HG03565 (cell line): ENCODE data around the gene GART.
"Not testable (repeated sequence)": the region's sequence is repeated elsewhere in the genome, so short reads cannot be mapped to it uniquely, and the experiment has no call there.

ENCODE experiments used
- ATAC-seq: cut with Tn5 transposase; IDR thresholded peaks from one replicate; pipeline ENCODE4 v1.9.1; 2021; ENCODE audit warnings: mild to moderate bottlenecking, moderate library complexity; ENCODE audit not compliant: unreplicated experiment

GART gene

DNA sequence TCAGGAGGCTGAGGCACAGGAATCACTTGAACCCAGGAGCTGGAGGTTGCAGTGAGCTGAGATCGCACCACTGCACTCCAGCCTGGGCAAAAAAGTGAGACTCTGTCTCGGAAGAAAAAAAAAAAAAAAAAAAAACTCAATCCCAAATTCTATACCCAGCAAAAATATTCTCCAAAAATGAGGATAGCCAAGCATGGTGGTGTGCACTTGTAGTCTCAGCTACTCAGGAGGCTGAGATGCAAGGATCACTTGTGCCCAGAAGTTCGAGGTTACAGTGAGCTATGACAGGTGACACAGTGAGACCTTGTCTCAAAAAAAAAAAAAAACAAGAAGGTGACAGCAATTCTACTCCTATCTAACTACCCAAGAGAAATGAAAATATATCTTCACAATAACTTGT, 68.6 kb downstream of the GART start:
- no peak for ATAC-seq

- ATAC-seq: no peak
Observed at GRCh38 chr21:33470701-33471100, 71.2 kb downstream of the GART start.

DNA sequence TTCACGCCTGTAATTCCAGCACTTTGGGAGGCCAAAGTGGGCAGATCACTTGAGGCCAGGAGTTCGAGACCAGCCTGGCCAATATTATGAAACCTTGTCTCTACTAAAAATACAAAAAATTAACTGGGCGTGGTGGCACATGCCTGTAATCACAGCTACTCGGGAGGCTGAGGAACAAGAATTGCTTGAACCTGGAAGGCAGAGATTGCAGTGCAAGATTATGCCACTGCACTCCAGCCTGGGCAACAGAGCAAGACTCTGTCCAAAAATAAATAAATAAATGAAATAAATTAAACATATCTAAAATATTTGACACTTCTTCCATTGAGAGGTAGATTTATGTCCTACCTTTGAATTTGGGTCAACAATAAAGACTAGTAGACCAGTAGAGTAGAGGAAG, 72.7 kb downstream of the GART start:
- ATAC-seq: not testable (repeated sequence)

- no peak for ATAC-seq
Observed at GRCh38 chr21:33461538-33462250, 80.2 kb downstream of the GART start.

GRCh38 chr21:33458861-33459260, 83.1 kb downstream of the GART start:
- ATAC-seq: no peak

DNA sequence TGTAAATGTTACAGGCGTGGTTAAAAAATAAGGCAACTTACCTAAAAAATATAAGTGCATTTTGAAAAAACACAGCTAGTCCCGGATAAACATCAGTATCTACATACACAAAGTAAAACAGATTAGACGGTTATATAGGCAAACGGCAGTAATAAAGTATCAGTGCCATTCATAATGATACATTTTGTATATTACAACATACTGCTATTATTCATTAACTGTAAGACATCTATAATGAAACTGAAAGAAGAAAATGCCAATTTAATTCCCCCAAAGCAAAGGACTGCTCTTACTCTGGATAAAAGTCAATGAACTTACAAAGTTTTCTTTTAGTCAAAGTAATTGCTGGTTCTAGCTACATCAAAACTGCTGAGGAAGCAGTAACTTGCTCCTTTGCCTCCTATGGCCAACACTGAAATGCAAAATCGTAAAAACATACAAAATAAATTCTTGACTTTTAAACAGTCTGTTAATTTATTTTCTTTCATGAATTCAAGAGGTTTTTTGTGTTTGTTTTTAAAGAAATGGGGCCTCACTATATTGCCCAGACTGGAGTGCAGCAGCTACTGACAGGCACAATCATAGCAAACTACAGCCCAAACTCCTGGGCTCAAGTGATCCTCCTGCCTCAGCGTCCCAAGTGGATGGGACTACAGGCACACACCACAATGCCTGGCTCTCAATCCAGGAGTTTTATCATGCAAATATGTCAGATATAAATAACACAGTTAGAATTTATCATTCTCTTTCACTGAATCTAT, 86.1 kb downstream of the GART start:
- no peak for ATAC-seq
